OCI-LY3 (cell line): ENCODE measurements around the gene UBAC2.
A peak's percentile ranks its signal among the peaks of the same experiment; 100 is the strongest.

ENCODE experiments used
- H2AFZ ChIP-seq: fragments of 200-600, 300-600 bp; shearing (Covaris generic); 2 replicates; pipeline ENCODE4 v1.6.0; 2014; ENCODE audit warnings: antibody characterized with exemption, low read depth, low read length
- H3K27ac ChIP-seq: fragments of 200-600, 300-600 bp; sonication (generic); 2 replicates; pipeline ENCODE4 v1.5.1; 2014; ENCODE audit warnings: mild to moderate bottlenecking, low read length, moderate library complexity, mixed read lengths
- H3K27me3 ChIP-seq: fragments of 200-600, 300-600 bp; sonication (generic); 2 replicates; pipeline ENCODE4 v1.6.1; 2014; ENCODE audit warnings: low read depth, low read length, mixed read lengths
- H3K36me3 ChIP-seq: fragments of 200-600, 300-600 bp; sonication (generic); replicated peaks from 2 replicates; pipeline ENCODE3; 2014; ENCODE audit warnings: low read depth, low read length, mixed read lengths
- H3K4me1 ChIP-seq: fragments of 300-600, 200-600 bp; sonication (generic); 2 replicates; pipeline ENCODE4 v1.6.1; 2014; ENCODE audit warnings: low read length, mixed read lengths
- H3K4me2 ChIP-seq: fragments of 200-600, 300-600 bp; sonication (generic); 2 replicates; pipeline ENCODE4 v1.6.1; 2014; ENCODE audit warnings: low read length, mixed read lengths
- H3K4me3 ChIP-seq: fragments of 300-600, 200-600 bp; sonication (generic); 2 replicates; pipeline ENCODE4 v1.5.1; 2014; ENCODE audit warnings: antibody characterized with exemption, mild to moderate bottlenecking, low read length, moderate library complexity
- H3K79me2 ChIP-seq: fragments of 300-600, 200-600 bp; shearing (Covaris generic); 2 replicates; pipeline ENCODE4 v1.6.1; 2014; ENCODE audit warnings: mild to moderate bottlenecking, low read length, mixed read lengths
- H3K9ac ChIP-seq: fragments of 300-600, 200-600 bp; shearing (Covaris generic); 2 replicates; pipeline ENCODE4 v1.6.0; 2014; ENCODE audit warnings: mild to moderate bottlenecking, low read length, moderate library complexity
- H3K9me3 ChIP-seq: fragments of 200-600, 300-600 bp; shearing (Covaris generic); 2 replicates; pipeline ENCODE4 v1.6.1; 2014; ENCODE audit warnings: low read length, mixed read lengths; ENCODE audit not compliant: insufficient read depth
- H4K20me1 ChIP-seq: fragments of 200-600, 300-600 bp; sonication (generic); 2 replicates; pipeline ENCODE4 v1.6.1; 2016; ENCODE audit warnings: low read length, mixed read lengths; ENCODE audit not compliant: insufficient read depth
- EZH2phosphoT487 ChIP-seq: fragments of 200-600 bp; shearing (Covaris generic); IDR thresholded peaks from 2 replicates; pipeline ENCODE4 v1.6.1; 2018; ENCODE audit warnings: antibody characterized with exemption, mixed run types, low read depth
- TF ChIP-seq, protein P1 (sequence below): fragments of 200-600, 300-600 bp; sonication (generic); IDR thresholded peaks from 2 replicates; pipeline ENCODE4 v1.5.1; 2014; ENCODE audit warnings: antibody characterized with exemption, low read length, low read depth

The UBAC2 gene

DNA sequence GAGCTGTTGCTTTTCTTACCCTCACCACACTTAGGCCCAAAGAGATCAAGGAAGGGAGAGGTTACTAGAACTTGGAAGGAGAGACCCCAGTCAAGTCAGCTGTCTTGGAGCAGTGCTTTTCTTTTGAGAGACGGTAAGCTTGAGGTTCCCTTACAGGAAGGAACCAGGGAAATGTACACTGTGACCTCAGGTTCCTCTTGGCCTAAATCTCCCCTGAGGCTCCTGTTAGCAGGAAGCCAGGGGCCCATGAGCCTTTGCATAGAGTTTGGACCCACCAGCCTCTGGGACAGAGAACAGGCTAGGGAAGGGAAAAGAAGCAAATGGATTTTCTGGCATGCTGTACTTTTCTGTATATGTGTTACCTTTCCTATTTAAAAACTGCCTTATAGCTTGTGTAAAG lies 63.4 kb downstream of the UBAC2 start:
- Histone ChIP-seq H2AFZ (no peak overlapping the region), H3K9me3 (no peaks in the 10 kb centered on the region), H3K79me2 (no peaks in the 10 kb centered on the region), H3K4me1 (peaks cover 38% of the 10 kb centered on the region), H3K4me3 (no peak overlapping the region), H3K4me2 (no peak overlapping the region), H3K36me3 (peaks cover 17% of the 10 kb centered on the region), H3K27ac (no peak overlapping the region), H4K20me1 (peaks cover 19% of the 10 kb centered on the region), H3K27me3 (peaks cover 20% of the 10 kb centered on the region), H3K9ac (no peak overlapping the region)
- no peak for TF ChIP-seq EZH2phosphoT487
- TF ChIP-seq, protein P1, sequence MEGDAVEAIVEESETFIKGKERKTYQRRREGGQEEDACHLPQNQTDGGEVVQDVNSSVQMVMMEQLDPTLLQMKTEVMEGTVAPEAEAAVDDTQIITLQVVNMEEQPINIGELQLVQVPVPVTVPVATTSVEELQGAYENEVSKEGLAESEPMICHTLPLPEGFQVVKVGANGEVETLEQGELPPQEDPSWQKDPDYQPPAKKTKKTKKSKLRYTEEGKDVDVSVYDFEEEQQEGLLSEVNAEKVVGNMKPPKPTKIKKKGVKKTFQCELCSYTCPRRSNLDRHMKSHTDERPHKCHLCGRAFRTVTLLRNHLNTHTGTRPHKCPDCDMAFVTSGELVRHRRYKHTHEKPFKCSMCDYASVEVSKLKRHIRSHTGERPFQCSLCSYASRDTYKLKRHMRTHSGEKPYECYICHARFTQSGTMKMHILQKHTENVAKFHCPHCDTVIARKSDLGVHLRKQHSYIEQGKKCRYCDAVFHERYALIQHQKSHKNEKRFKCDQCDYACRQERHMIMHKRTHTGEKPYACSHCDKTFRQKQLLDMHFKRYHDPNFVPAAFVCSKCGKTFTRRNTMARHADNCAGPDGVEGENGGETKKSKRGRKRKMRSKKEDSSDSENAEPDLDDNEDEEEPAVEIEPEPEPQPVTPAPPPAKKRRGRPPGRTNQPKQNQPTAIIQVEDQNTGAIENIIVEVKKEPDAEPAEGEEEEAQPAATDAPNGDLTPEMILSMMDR = no peak

DNA sequence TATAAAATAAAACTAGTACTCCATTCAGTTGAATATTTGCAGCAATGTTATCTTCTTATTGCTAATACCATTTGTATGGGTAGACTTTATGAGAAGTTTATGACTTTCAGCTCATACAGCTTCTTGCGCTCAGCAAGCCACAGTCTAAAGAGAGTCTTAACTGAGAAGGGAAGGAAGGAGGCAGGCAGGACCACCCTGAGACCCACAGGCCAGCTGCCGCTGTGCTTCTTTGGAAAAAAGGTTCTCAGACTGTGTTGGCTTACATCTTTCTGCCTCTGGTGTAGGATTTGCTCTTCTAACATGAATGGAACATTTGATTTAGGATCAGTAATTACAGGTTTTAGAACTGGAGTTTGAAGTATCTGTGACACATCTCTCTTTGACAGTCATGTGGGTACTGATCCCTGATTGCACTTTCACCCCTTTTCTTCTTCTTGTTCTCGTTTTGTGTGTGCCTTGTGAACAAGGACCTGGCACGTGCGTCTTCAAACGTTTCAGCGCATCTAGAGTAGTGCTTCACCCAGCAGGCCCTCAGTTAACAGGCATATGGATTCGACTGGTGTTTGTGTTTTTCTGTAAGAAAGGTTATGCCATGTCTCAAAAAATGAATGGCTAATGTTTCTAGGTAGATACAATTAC lies 64.6 kb downstream of the UBAC2 start:
- peaks cover 36% of the 10 kb centered on the region for H3K4me1 ChIP-seq
- no peaks in the 10 kb centered on the region for H3K79me2 ChIP-seq
- H3K4me3 ChIP-seq = peak overlapping the region; percentile 17
- peak overlapping the region; percentile 57 for H3K4me2 ChIP-seq
- H3K36me3 ChIP-seq = peaks cover 5% of the 10 kb centered on the region
- peaks cover 9% of the 10 kb centered on the region for H4K20me1 ChIP-seq
- no peak for TF ChIP-seq EZH2phosphoT487
- TF ChIP-seq, protein P1 = no peak
- H3K9me3 ChIP-seq = no peaks in the 10 kb centered on the region
- H3K27ac ChIP-seq = no peak overlapping the region
- peaks cover 12% of the 10 kb centered on the region for H3K27me3 ChIP-seq
- H3K9ac ChIP-seq = no peak overlapping the region
- H2AFZ ChIP-seq = no peak overlapping the region

DNA sequence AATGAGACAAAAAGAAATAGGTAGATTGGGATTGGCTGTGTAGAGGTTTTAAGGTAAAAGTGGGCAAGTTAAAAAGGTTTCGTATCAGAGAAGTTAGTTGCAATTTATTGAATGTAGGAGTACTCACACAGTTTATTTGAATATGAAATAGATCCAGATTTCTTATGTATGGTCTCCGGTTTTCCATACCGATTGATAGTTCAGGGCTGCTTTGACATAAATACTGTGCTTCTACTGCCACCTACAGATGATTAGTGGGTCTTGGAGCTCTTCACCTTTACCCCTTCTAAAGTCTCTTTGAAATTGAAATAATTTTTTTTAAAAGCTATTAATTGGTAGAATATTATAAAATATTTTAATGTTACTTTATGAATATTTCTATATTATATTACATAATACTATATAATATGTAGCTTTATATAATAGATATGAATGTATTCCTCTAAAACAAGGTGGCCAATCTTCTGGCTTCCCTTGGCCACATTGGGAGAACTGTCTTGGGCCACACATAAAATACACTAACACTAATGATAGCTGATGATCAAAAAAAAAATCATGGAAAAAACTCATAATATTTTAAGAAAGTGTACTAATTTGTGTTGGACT lies 65.3 kb downstream of the UBAC2 start:
- Histone ChIP-seq H4K20me1 (0 out of 2 replicates have a peak, but pooled peaks cover 7% of the 10 kb centered on the region), H3K79me2 (no peaks in the 10 kb centered on the region), H3K9ac (no peak overlapping the region), H3K4me1 (peaks cover 43% of the 10 kb centered on the region), H3K27me3 (peaks cover 7% of the 10 kb centered on the region; the same call in 1 of the 2 replicates), H2AFZ (no peak overlapping the region), H3K27ac (no peak overlapping the region), H3K36me3 (no peaks in the 10 kb centered on the region), H3K4me3 (peak overlapping the region; percentile 17), H3K9me3 (no peaks in the 10 kb centered on the region), H3K4me2 (peak overlapping the region; percentile 57)
- no peak for TF ChIP-seq EZH2phosphoT487
- TF ChIP-seq, protein P1 = peak; percentile 77

DNA sequence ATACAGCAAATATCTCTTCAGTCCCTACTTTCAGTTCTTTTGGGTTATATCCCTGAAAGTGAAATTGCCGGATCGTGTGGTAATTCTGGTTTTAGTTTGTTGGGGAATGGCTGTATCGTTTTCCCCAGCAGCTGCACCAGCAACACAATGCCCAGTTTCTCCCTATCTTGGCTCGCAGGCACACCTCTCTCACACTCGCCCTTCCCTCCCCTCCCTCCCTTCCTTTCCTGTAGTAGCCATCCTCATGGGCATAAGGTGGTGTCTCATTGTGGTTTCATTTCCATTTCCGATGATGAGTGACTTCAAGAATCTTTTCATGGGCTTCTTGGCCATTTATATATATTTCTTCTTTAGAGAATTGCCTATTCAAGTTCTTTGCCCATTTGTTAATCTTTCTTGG lies 66.2 kb downstream of the UBAC2 start:
- H3K4me2 ChIP-seq = no peak overlapping the region

More for the DNA sequence above, 66.2 kb downstream of the UBAC2 start:
- Histone ChIP-seq H2AFZ (no peak overlapping the region), H3K9me3 (no peaks in the 10 kb centered on the region), H4K20me1 (0 out of 2 replicates have a peak, but pooled peaks cover 7% of the 10 kb centered on the region), H3K79me2 (peaks cover 3% of the 10 kb centered on the region; the same call in 1 of the 2 replicates), H3K4me1 (peaks cover 52% of the 10 kb centered on the region), H3K27me3 (0 out of 2 replicates have a peak, but pooled peaks cover 3% of the 10 kb centered on the region), H3K36me3 (peaks cover 2% of the 10 kb centered on the region), H3K4me3 (no peak overlapping the region), H3K27ac (no peak overlapping the region), H3K9ac (no peak overlapping the region)
- TF ChIP-seq, protein P1 = no peak
- TF ChIP-seq EZH2phosphoT487 = no peak
